Vagina (tissue), 2 donors: Measurements from ENCODE around the gene ESR1. TPM values are rescaled to one million over a fixed set of nuclear protein-coding genes. Genes with fewer than 3 reads are reported as not detected.

ENCODE experiments used
- DNase-seq, 2 donors: peaks; one replicate each; pipeline ENCODE4 v3.0.0-alpha.2; 2017; ENCODE audit errors: extremely low spot score in 2 of 2
- H3K27ac ChIP-seq: fragments of 200-600 bp; sonication (generic); one replicate; pipeline ENCODE4 v1.5.1; 2019
- H3K27me3 ChIP-seq: fragments of 200-600 bp; sonication (generic); one replicate; pipeline ENCODE4 v1.5.1; 2019
- H3K36me3 ChIP-seq, 2 donors: fragments of 200-600 bp; sonication (generic); one replicate each; pipeline ENCODE4 v1.5.1; 2017 to 2019
- H3K4me1 ChIP-seq: fragments of 200-600 bp; sonication (generic); one replicate; pipeline ENCODE4 v1.5.1; 2019
- H3K4me3 ChIP-seq, 2 donors: fragments of 200-600 bp; sonication (generic); 1 replicate in 1 of 2; 2 replicates in 1 of 2; pipeline ENCODE4 v1.5.1; 2016 to 2019
- H3K9me3 ChIP-seq: fragments of 200-600 bp; sonication (generic); one replicate; pipeline ENCODE4 v1.5.1; 2019
- POLR2A ChIP-seq, 2 donors: fragments of 450-650 bp; IDR thresholded peaks; one replicate each; pipeline ENCODE4 v1.6.1; 2017; ENCODE audit warnings: antibody characterized with exemption in 2 of 2, mild to moderate bottlenecking in 2 of 2, moderate library complexity in 2 of 2
- POLR2AphosphoS5 ChIP-seq, 2 donors: sonication (generic); formaldehyde crosslinking; IDR thresholded peaks; one replicate each; pipeline ENCODE4 v1.9.0; 2017; ENCODE audit warnings: antibody characterized with exemption in 2 of 2, mild to moderate bottlenecking in 2 of 2, low read depth in 1 of 2; ENCODE audit not compliant: insufficient read depth in 1 of 2
- intact Hi-C: fragments of 100-400 bp; cut with DNase I; formaldehyde crosslinking; loops from one replicate; pipeline ENCODE4 v1.15.1; 2023
- total RNA-seq: library from RNA; depleted of rRNA; stranded (reverse); fragments of >200 nt; gene quantifications from one replicate; pipeline ENCODE4 v1.2.3, GENCODE V29; 2016
- TF ChIP-seq, protein P1 (sequence below), 3 experiments: fragments of 450-650 bp in 2 of 3; fragments of 200-600 bp in 1 of 3; sonication (generic) in 1 of 3; IDR thresholded peaks; one replicate each; pipeline ENCODE4 v1.5.1; 2017 to 2019; ENCODE audit warnings: antibody characterized with exemption in 3 of 3, mild to moderate bottlenecking in 2 of 3, moderate library complexity in 2 of 3

The ESR1 gene
- 50.3 TPM for total RNA-seq

DNA sequence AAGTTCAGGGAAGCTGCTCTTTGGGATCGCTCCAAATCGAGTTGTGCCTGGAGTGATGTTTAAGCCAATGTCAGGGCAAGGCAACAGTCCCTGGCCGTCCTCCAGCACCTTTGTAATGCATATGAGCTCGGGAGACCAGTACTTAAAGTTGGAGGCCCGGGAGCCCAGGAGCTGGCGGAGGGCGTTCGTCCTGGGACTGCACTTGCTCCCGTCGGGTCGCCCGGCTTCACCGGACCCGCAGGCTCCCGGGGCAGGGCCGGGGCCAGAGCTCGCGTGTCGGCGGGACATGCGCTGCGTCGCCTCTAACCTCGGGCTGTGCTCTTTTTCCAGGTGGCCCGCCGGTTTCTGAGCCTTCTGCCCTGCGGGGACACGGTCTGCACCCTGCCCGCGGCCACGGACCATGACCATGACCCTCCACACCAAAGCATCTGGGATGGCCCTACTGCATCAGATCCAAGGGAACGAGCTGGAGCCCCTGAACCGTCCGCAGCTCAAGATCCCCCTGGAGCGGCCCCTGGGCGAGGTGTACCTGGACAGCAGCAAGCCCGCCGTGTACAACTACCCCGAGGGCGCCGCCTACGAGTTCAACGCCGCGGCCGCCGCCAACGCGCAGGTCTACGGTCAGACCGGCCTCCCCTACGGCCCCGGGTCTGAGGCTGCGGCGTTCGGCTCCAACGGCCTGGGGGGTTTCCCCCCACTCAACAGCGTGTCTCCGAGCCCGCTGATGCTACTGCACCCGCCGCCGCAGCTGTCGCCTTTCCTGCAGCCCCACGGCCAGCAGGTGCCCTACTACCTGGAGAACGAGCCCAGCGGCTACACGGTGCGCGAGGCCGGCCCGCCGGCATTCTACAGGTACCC, at the start of gene ESR1:
TSS of gene ESR1 (plus strand) at position 170 of the 858 bp plus-strand sequence. CDS start at position 401, 231 bp downstream.
- Histone ChIP-seq H3K27ac (peak within 1 kb of the TSS; percentile 93), H3K36me3 (no peaks in the 10 kb centered on the region), H3K4me3 (peak within 1 kb of the TSS; percentile 55 to 63), H3K27me3 (no peaks in the 10 kb centered on the region), H3K4me1 (peaks cover 9% of the 10 kb centered on the region), H3K9me3 (no peaks in the 10 kb centered on the region)
- TF ChIP-seq, protein P1, sequence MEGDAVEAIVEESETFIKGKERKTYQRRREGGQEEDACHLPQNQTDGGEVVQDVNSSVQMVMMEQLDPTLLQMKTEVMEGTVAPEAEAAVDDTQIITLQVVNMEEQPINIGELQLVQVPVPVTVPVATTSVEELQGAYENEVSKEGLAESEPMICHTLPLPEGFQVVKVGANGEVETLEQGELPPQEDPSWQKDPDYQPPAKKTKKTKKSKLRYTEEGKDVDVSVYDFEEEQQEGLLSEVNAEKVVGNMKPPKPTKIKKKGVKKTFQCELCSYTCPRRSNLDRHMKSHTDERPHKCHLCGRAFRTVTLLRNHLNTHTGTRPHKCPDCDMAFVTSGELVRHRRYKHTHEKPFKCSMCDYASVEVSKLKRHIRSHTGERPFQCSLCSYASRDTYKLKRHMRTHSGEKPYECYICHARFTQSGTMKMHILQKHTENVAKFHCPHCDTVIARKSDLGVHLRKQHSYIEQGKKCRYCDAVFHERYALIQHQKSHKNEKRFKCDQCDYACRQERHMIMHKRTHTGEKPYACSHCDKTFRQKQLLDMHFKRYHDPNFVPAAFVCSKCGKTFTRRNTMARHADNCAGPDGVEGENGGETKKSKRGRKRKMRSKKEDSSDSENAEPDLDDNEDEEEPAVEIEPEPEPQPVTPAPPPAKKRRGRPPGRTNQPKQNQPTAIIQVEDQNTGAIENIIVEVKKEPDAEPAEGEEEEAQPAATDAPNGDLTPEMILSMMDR (IDR thresholded peaks at IDR 0.05) = no peak
- peak in 1 of 2 donors; percentile 19 for TF ChIP-seq POLR2A (IDR thresholded peaks at IDR 0.05)
- TF ChIP-seq POLR2AphosphoS5 (IDR thresholded peaks at IDR 0.05; ENCODE audit: insufficient read depth in 1 of 2, low read depth in 1 of 2) = peak in 1 of 2 donors; percentile 75
- no peak for DNase-seq
- intact Hi-C loops = no loop called here

DNA sequence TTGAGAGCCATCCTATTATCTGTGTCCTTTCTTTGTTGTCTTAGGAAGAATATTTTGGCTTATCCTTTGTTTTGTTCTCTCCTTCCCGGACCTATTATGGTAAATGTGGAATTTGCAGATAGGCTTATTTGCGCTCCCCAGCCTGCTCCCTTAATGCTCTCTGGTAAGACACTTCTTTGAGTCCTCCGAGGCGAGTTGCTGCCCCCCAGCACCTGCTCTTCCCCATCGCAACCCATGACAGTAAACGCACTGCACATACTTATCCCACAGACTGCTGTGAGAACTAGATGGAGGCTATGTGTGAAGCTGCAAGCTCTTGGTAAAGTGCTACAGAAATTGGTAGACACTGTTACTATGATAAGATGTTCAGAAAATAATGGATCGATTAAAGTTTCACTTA, 47.0 kb upstream of the ESR1 start:
- intact Hi-C loops = loop anchor here (5.0 to 10.0 kb wide), 2 partner anchors 68 to 364 kb away; no protein-coding TSS in a partner anchor
- TF ChIP-seq, protein P1 (IDR thresholded peaks at IDR 0.05) = no peak
- no peak for TF ChIP-seq POLR2A (IDR thresholded peaks at IDR 0.05)
- TF ChIP-seq POLR2AphosphoS5 (IDR thresholded peaks at IDR 0.05; ENCODE audit: insufficient read depth in 1 of 2, low read depth in 1 of 2) = no peak
- no peaks in the 10 kb centered on the region for H3K36me3 ChIP-seq
- no peaks in the 10 kb centered on the region for H3K9me3 ChIP-seq
- H3K27ac ChIP-seq = no peak overlapping the region
- DNase-seq = no peak
- H3K27me3 ChIP-seq = no peaks in the 10 kb centered on the region
- no peak overlapping the region for H3K4me3 ChIP-seq
- peaks cover 10% of the 10 kb centered on the region for H3K4me1 ChIP-seq

DNA sequence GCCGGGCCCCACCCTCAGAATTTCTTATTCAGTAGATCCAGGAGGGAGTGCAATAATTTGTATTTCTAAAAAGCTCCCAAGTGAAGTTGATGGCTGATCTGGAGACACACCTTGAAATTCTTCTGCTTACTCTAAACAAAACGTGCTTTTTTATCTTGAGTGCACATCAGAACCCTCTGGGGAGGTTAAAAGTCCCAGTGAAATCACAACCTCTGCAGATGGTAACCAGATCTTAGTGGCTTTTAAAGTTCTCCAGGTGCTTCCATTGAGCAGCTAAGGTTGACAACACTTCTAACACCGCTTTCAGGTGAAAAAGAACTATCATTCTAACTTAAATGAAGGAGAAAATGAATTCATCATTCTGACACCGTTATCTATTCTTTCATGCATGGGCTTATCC, 45.6 kb upstream of the ESR1 start:
- no peak for DNase-seq
- H3K4me1 ChIP-seq = peaks cover 11% of the 10 kb centered on the region
- H3K36me3 ChIP-seq = no peaks in the 10 kb centered on the region
- intact Hi-C loops = loop anchor here (5.0 to 10.0 kb wide), 2 partner anchors 70 to 363 kb away; no protein-coding TSS in a partner anchor
- H3K27ac ChIP-seq = no peak overlapping the region
- H3K4me3 ChIP-seq = no peak overlapping the region
- H3K9me3 ChIP-seq = no peaks in the 10 kb centered on the region
- H3K27me3 ChIP-seq = no peaks in the 10 kb centered on the region
- TF ChIP-seq POLR2A (IDR thresholded peaks at IDR 0.05) (no peak), POLR2AphosphoS5 (IDR thresholded peaks at IDR 0.05; ENCODE audit: insufficient read depth in 1 of 2, low read depth in 1 of 2) (no peak)
- TF ChIP-seq, protein P1 (IDR thresholded peaks at IDR 0.05) = no peak

GRCh38 chr6:151762817-151763216, 44.7 kb upstream of the ESR1 start:
- H3K4me3 ChIP-seq = peak overlapping the region in 1 of 2 donors; percentile 33
- no peak for TF ChIP-seq POLR2A (IDR thresholded peaks at IDR 0.05)
- H3K36me3 ChIP-seq = no peaks in the 10 kb centered on the region
- H3K27ac ChIP-seq = no peak overlapping the region
- no peaks in the 10 kb centered on the region for H3K27me3 ChIP-seq
- no peak for DNase-seq
- intact Hi-C loops = loop anchor here (5.0 to 10.0 kb wide), 2 partner anchors 71 to 362 kb away; no protein-coding TSS in a partner anchor
- H3K4me1 ChIP-seq = peaks cover 8% of the 10 kb centered on the region
- no peaks in the 10 kb centered on the region for H3K9me3 ChIP-seq

DNA sequence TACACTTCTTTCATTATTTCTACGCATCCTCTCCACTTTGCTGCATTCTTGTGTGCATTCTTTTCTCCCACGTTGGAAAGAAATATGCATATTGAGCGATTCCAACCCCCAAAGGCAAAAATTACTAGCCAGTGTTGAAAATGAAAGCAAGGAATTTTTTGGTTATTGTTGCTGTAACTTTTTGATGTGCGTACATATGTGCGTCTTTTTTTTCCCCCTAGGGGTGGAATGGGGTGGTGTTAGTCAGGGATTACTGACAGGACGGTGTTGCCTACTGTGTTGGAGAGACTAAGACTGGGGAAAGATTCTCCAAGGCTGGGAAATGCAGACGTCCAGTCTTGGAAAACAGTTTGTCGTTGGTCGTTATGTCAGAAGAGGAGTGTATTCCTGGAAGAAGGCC, 44.2 kb upstream of the ESR1 start:
- no peak for TF ChIP-seq POLR2AphosphoS5 (IDR thresholded peaks at IDR 0.05; ENCODE audit: insufficient read depth in 1 of 2, low read depth in 1 of 2)
- TF ChIP-seq, protein P1 (IDR thresholded peaks at IDR 0.05) = peak in 1 of 3 experiments; percentile 26
- intact Hi-C loops = loop anchor here (5.0 to 10.0 kb wide), 2 partner anchors 71 to 361 kb away; no protein-coding TSS in a partner anchor
- no peak for DNase-seq
- Histone ChIP-seq H3K9me3 (no peaks in the 10 kb centered on the region), H3K4me3 (peak overlapping the region; percentile 11 to 33), H3K27me3 (no peaks in the 10 kb centered on the region), H3K4me1 (peaks cover 5% of the 10 kb centered on the region), H3K27ac (peak overlapping the region; percentile 55), H3K36me3 (no peaks in the 10 kb centered on the region)
